Epidermal melanocyte (primary cell): ENCODE results near the gene FBXO7.

Experiments used
- DNase-seq: peaks from one replicate; pipeline ENCODE4 v3.0.0; 2011; ENCODE audit warnings: low spot score; ENCODE audit not compliant: insufficient read length

FBXO7 gene

DNA sequence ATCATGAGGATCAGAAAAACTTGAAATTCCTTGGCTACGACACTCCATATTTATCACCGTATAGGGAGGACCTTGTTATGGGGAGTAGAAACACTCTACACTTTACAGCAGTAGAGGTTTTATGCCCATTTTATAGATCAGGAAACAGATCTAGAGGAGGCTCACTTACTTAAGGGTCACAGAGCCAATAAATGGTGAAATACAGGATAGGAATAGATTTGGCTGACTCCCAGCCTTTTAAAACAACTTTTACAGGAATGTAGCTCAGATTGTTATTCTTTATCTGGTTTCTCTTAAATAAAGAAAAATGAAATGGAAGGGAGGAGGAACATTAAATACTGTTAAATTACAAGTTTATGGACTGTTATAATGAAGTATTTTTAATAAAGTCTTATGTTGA is 14.8 kb downstream of the FBXO7 start:
- DNase-seq, result no peak

DNA sequence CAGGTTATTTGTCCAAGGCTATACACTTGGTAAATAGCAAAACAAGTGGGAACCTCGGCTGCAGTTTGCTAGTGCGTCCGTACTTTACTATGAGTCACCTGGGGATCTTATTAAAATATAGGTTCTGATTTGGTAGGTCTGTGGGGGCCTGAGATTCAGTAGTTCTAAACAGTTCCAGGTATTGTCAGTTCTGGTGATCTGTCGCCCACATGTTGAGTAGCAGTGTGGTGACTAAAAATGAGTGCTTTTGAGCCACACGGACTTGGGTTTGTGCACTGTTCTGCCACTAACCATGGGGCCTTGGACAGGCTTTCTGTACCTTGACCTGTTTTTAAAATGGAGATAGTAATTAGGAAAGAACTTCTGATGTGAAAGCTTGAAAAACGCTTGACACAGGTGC is 15.7 kb downstream of the FBXO7 start:
- DNase-seq, result no peak

- DNase-seq, result no peak
These were observed 17.5 kb downstream of the FBXO7 start for GRCh38 chr22:32492111-32492510.

DNA sequence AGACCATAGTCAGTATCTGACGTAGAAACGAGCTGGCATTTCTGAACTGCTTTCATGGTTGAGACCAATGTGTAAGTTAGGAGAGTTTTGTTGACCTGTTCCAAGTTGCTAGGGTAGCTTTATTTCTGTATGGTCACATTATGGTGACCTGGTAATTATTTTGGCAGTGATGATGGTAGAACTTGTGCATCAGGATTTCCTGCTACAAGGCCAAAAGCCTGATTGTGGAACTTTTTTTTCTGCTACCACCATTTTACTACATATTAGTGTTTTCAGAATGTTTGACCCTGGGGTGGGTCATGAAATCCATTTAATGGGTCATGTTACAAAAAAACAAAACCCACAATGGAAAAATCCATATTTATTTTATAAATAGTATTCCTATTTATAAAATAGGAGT is 18.9 kb downstream of the FBXO7 start:
- no peak for DNase-seq

GRCh38 chr22:32494971-32495370 is 20.4 kb downstream of the FBXO7 start:
- no peak for DNase-seq

DNA sequence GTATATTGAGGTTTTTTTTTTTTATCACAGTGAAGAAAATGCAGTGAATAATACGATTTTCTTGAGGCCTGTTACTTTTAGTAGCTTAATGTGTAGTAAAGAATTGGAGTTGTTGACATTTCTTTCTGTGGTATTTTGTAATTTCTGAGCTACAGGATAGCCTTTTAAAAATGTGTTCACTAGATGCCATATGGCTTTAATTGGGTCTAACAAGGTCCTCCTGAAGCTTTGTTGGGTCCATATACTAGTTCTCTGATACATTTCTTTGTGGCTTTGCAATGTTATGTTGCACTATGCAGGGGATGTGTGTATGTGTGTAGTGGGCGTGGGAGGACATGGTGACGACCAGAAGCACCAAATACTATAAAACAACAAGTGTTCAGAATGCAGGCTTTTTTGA is 25.1 kb downstream of the FBXO7 start:
- peak; percentile 28 for DNase-seq

GRCh38 chr22:32501836-32502752 is 27.5 kb downstream of the FBXO7 start:
- DNase-seq, result peak; percentile 27

- no peak for DNase-seq
These were observed 34.4 kb downstream of the FBXO7 start for GRCh38 chr22:32509045-32509444.

DNA sequence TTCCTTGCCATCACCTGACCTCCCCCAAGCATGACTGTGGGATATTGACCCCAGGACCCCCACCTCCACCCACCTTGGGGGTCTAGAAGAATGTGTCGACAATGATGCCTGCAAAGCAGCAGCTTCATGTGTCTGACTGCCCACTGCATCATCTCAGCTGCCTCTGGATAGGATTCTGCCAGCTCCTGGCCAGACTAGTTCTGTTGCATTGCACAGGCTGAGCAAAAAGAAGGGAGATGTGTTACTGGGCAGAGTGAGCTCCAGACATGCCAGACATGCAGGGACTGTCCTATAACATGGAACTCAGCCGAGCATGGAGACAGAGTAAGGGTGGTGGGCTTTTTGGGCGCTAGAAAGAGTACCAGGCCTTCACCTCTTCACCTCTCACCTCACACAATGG is 36.7 kb downstream of the FBXO7 start:
- no peak for DNase-seq

DNA sequence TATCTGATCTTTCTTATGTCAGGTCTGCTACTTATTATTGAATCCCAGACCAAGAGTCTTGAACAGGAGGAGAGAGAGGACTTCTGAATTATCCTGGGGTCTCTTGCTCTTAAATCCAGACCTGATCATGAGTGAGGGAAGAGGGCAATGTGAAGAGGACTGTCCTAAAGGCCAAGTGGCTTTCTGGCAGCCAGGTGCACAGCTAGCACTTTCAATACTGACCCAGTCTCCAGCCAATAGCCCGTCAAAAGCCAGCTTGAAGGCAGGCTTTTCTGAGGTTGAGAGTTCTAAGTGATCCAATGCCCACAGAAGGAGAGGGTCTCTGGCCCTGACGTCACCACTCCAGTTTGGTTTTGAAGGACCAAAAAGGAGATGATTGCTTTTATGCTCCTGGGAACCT is 37.2 kb downstream of the FBXO7 start:
- DNase-seq, result no peak

DNA sequence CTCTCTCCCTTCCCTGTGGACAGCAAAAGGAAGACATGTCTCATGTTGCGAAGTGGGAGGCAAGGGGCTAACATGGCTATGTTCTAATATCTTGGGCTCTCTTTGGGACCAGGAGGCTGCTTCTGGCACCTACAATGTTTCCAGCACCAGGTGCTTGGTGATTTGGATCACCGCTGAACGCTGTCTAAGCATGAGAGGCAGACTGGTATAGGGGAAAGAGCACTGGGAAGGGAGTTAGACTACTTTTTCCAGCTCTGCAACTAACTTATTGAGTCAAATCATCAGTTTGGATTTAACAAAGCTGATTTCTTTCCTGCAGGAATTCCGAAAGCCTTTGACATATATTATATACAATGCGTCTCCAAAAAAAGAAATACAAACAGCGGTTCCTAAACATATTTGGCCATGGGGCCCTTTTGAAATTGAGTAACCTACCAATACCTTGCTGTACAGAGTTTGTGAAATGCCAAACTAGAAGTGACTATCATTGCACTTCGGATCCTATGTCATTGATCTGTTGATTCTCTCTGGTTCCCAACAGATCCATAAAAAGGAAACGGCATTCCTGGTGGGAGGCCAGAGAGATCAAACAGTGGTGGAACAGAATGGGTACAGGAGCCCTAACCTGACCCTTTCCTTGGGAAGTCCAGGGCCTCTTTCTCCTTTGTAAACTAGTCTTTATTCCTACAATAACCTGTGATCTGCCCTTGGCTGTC is 37.8 kb downstream of the FBXO7 start:
- DNase-seq, result no peak

DNA sequence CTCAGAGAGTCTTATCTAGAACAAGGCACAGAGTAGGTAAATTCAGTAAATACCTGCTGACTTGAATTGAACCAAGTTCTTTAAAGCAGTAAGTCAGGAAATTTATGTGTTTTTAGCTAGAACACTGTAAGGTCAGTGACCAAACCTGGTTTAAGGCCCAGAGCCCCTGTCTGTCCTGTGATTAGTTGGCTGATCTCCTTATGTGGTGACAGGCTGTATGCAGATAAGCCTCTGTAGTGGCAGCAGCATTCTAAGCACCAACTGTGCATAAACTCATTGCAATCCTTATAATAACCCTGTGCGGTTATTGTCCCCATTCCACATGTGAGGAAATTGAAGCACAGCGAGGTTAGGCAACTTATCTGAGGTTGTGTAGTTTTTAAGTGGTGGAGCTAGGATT is 40.5 kb downstream of the FBXO7 start:
- no peak for DNase-seq

- no peak for DNase-seq
These were observed 42.9 kb downstream of the FBXO7 start for GRCh38 chr22:32517488-32517887.

- no peak for DNase-seq
These were observed 43.3 kb downstream of the FBXO7 start for GRCh38 chr22:32517921-32518320.

DNA sequence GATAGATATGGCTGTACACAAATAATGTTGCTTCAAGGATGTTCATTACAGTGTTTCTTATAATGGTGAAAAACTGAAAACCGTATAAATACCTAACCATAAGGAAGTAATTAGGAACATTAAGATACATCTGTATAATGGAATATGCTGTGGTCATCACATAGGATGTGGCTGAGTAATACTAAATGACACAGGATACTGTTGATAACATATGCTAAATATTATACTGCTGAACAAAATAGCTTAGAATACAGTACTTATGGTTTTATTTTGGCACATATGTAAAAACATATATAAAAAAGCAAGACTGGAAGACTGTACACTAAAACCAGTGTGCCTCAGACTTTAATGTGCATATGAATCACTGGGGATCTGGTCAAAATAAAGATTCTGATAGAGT is 43.8 kb downstream of the FBXO7 start:
- DNase-seq, result no peak

- DNase-seq, result no peak
These were observed 44.2 kb downstream of the FBXO7 start for GRCh38 chr22:32518848-32519247.

DNA sequence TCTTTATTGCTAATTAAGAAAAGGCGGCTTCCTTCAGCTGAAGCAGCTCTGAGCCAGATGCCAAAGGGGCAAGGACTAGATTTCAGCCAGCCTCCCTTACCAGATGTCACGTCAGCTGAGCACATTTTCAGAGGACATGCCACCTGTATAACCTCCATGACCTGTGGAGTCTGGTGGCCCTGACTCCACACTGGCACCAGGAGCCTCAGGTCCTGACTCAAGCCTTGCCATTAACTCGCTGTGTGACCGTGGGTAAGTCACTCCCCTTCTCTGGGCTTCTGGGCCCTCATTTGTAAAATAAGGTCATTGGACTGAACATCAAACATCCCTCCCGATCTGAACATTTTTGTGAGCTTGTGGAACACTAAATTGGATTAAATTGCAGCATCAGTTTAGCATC is 46.0 kb downstream of the FBXO7 start:
- no peak for DNase-seq

GRCh38 chr22:32522237-32522636 is 47.6 kb downstream of the FBXO7 start:
- DNase-seq, result no peak

GRCh38 chr22:32527756-32528155 is 53.1 kb downstream of the FBXO7 start:
- no peak for DNase-seq

DNA sequence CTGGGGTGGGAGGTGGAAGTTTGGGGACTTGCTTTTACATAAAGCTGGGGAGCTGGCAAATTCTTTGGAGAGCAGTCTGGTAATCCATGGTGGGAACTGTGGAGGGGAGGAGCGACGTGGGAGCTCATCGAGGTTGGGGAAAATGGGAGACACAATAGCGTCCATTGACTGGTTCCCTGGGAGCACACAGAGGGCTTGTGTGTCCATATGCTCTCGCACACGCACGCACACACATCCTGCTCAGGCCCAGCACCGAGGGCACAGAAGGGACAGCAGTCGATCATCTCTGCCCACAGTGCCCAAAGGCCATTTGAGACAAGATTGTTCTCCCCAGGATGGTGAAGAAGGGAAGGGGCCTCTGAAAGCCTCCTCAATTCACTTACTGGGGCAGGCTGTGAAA is 53.7 kb downstream of the FBXO7 start:
- peak; percentile 58 for DNase-seq

DNA sequence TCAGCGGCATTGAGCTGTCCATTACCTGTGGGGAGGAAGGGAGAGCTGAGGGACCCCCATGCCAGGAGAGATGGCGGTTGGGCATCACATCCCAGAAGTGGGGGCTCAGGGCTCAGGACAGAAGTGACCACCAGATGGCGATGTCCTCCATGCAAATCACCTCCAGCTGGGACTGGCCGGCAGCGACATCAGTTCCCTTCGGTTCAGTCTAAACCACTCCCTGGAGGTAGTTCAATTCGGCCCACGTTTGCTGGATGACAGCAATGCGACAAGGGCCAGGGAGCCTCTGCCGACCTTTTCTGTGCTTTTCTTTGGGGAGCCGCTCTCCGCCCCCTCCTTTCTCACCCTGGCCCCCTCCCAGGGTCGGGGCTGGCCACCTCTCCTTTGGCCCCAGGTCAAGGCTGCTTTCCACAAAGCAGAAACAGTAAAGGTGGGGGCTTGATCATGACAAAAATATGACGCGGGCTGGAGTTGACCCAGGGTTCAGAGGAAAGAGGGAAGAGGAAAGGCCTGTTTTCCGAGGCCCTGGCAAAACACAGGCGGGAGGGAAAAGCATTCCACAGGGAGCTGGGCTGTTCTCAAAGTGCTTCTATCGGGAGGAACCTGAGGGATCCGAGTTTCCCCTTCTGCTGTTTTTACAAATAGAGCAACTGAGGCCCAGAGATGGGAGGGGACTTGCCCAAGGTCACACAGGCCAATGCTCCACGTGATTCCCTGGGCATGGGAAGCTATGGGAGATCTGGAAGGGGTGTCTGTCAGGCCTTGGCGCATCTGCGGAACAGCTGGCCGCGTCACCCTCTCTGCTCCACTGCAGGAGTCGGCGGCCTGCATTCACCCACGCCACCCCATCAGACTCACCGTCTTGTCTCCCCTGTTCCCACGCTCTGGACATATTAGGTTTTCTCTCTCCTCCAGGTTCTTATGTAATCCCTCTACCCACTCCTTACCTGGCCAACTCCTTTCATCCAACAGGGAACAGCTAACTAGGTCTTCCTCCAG is 54.7 kb downstream of the FBXO7 start:
- DNase-seq, result peak; percentile 81

GRCh38 chr22:32531228-32531627 is 56.6 kb downstream of the FBXO7 start:
- DNase-seq, result no peak
